GM06990 (cell line): ENCODE data around the gene NSG1.
"Not testable (repeated sequence)": the region's sequence is repeated elsewhere in the genome, so short reads cannot be mapped to it uniquely, and the experiment has no call there.

ENCODE experiments used
- DNase-seq: peaks from one replicate; pipeline ENCODE4 v3.0.0-alpha.2; 2011; ENCODE audit not compliant: insufficient read length; ENCODE audit errors: extremely low read depth
- H3K27me3 ChIP-seq: replicated peaks from 2 replicates; pipeline ENCODE4 v1.6.0; 2011; ENCODE audit warnings: low read length; ENCODE audit not compliant: control insufficient read depth, insufficient read depth
- H3K36me3 ChIP-seq: 2 replicates; pipeline ENCODE4 v1.5.1; 2011; ENCODE audit warnings: low read length; ENCODE audit not compliant: control insufficient read depth, insufficient read depth
- H3K4me3 ChIP-seq: replicated peaks from 2 replicates; pipeline ENCODE4 v1.5.1; 2011; ENCODE audit warnings: low read depth, mild to moderate bottlenecking, control low read depth, low read length
- TF ChIP-seq, protein P1 (sequence below): IDR thresholded peaks from 2 replicates; pipeline ENCODE4 v1.5.1; 2011; ENCODE audit warnings: low read length, control low read depth, mild to moderate bottlenecking, inconsistent platforms; ENCODE audit not compliant: insufficient read depth, poor library complexity, severe bottlenecking

NSG1 gene

GRCh38 chr4:4461178-4461577 is 74.3 kb downstream of the NSG1 start:
- no peak for DNase-seq
- H3K36me3 ChIP-seq: peaks cover 9% of the 10 kb centered on the region
- H3K4me3 ChIP-seq: no peak overlapping the region
- TF ChIP-seq, protein P1, sequence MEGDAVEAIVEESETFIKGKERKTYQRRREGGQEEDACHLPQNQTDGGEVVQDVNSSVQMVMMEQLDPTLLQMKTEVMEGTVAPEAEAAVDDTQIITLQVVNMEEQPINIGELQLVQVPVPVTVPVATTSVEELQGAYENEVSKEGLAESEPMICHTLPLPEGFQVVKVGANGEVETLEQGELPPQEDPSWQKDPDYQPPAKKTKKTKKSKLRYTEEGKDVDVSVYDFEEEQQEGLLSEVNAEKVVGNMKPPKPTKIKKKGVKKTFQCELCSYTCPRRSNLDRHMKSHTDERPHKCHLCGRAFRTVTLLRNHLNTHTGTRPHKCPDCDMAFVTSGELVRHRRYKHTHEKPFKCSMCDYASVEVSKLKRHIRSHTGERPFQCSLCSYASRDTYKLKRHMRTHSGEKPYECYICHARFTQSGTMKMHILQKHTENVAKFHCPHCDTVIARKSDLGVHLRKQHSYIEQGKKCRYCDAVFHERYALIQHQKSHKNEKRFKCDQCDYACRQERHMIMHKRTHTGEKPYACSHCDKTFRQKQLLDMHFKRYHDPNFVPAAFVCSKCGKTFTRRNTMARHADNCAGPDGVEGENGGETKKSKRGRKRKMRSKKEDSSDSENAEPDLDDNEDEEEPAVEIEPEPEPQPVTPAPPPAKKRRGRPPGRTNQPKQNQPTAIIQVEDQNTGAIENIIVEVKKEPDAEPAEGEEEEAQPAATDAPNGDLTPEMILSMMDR: no peak
- H3K27me3 ChIP-seq: no peaks in the 10 kb centered on the region

- DNase-seq: no peak
- no peaks in the 10 kb centered on the region for H3K27me3 ChIP-seq
- TF ChIP-seq, protein P1: no peak
- H3K36me3 ChIP-seq: peaks cover 4% of the 10 kb centered on the region
- no peak overlapping the region for H3K4me3 ChIP-seq
These were observed 74.9 kb downstream of the NSG1 start for GRCh38 chr4:4461850-4462249.

GRCh38 chr4:4462970-4463369 is 76.1 kb downstream of the NSG1 start:
- Histone ChIP-seq H3K36me3 (peaks cover 4% of the 10 kb centered on the region), H3K27me3 (no peaks in the 10 kb centered on the region), H3K4me3 (no peak overlapping the region)
- no peak for DNase-seq
- TF ChIP-seq, protein P1: no peak

- not testable (repeated sequence) for DNase-seq, H3K36me3 ChIP-seq, H3K27me3 ChIP-seq, H3K4me3 ChIP-seq
These were observed 78.3 kb downstream of the NSG1 start for GRCh38 chr4:4465238-4465637.
